Measurements from ENCODE around the gene HMCN1.

HMCN1 gene

GRCh38 chr1:185917646-185918045, 183.5 kb downstream of the HMCN1 start:
- H3K4me1 ChIP-seq (ENCODE audit: low read depth, poor library complexity, severe bottlenecking): peaks cover 8% of the 10 kb centered on the region
- no peak overlapping the region for H3K4me3 ChIP-seq (IDR thresholded peaks at IDR 0.05; ENCODE audit: insufficient read depth, low read depth, low read length)
- no peak overlapping the region for H2AFZ ChIP-seq (ENCODE audit: low read depth)
- H3K4me2 ChIP-seq: no peak overlapping the region
- no peak overlapping the region for H3K27ac ChIP-seq
- H3K9ac ChIP-seq: no peak overlapping the region
- no peaks in the 10 kb centered on the region for H3K36me3 ChIP-seq (ENCODE audit: insufficient read depth)
- no peaks in the 10 kb centered on the region for H3K27me3 ChIP-seq (ENCODE audit: insufficient read depth, low read depth)
- H4K20me1 ChIP-seq (ENCODE audit: insufficient read depth): no peaks in the 10 kb centered on the region
- TF ChIP-seq CTCF (conservative IDR thresholded peaks at IDR 0.05; ENCODE audit: low read depth, low read length): no peak
- H3K79me2 ChIP-seq (ENCODE audit: insufficient read depth, low read depth): no peaks in the 10 kb centered on the region

- no peak for TF ChIP-seq CTCF (conservative IDR thresholded peaks at IDR 0.05; ENCODE audit: low read depth, low read length)
Measured at GRCh38 chr1:185920602-185921001, 186.4 kb downstream of the HMCN1 start.

GRCh38 chr1:185921636-185922035, 187.4 kb downstream of the HMCN1 start:
- no peaks in the 10 kb centered on the region for H3K27me3 ChIP-seq (ENCODE audit: insufficient read depth, low read depth)
- H3K36me3 ChIP-seq (ENCODE audit: insufficient read depth): no peaks in the 10 kb centered on the region
- H3K4me1 ChIP-seq (ENCODE audit: low read depth, poor library complexity, severe bottlenecking): peaks cover 8% of the 10 kb centered on the region
- no peak overlapping the region for H2AFZ ChIP-seq (ENCODE audit: low read depth)
- H4K20me1 ChIP-seq (ENCODE audit: insufficient read depth): no peaks in the 10 kb centered on the region
- H3K4me3 ChIP-seq (IDR thresholded peaks at IDR 0.05; ENCODE audit: insufficient read depth, low read depth, low read length): no peak overlapping the region
- H3K79me2 ChIP-seq (ENCODE audit: insufficient read depth, low read depth): no peaks in the 10 kb centered on the region
- H3K9ac ChIP-seq: no peak overlapping the region
- no peak for TF ChIP-seq CTCF (conservative IDR thresholded peaks at IDR 0.05; ENCODE audit: low read depth, low read length)
- no peak overlapping the region for H3K4me2 ChIP-seq
- no peak overlapping the region for H3K27ac ChIP-seq

More at GRCh38 chr1:185920602-185921001, 186.4 kb downstream of the HMCN1 start:
- Histone ChIP-seq H3K4me3 (IDR thresholded peaks at IDR 0.05; ENCODE audit: insufficient read depth, low read depth, low read length) (no peak overlapping the region), H3K4me1 (ENCODE audit: low read depth, poor library complexity, severe bottlenecking) (peaks cover 8% of the 10 kb centered on the region), H3K9ac (no peak overlapping the region), H3K4me2 (no peak overlapping the region), H3K27me3 (ENCODE audit: insufficient read depth, low read depth) (no peaks in the 10 kb centered on the region), H3K79me2 (ENCODE audit: insufficient read depth, low read depth) (no peaks in the 10 kb centered on the region), H3K27ac (no peak overlapping the region), H3K36me3 (ENCODE audit: insufficient read depth) (no peaks in the 10 kb centered on the region), H2AFZ (ENCODE audit: low read depth) (no peak overlapping the region), H4K20me1 (ENCODE audit: insufficient read depth) (no peaks in the 10 kb centered on the region)

GRCh38 chr1:185926588-185926987, 192.4 kb downstream of the HMCN1 start:
- H3K4me3 ChIP-seq (IDR thresholded peaks at IDR 0.05; ENCODE audit: insufficient read depth, low read depth, low read length): no peak overlapping the region
- H3K27me3 ChIP-seq (ENCODE audit: insufficient read depth, low read depth): no peaks in the 10 kb centered on the region
- H2AFZ ChIP-seq (ENCODE audit: low read depth): no peak overlapping the region
- no peak overlapping the region for H3K27ac ChIP-seq
- no peaks in the 10 kb centered on the region for H3K79me2 ChIP-seq (ENCODE audit: insufficient read depth, low read depth)
- no peak overlapping the region for H3K4me2 ChIP-seq
- no peaks in the 10 kb centered on the region for H3K4me1 ChIP-seq (ENCODE audit: low read depth, poor library complexity, severe bottlenecking)
- no peaks in the 10 kb centered on the region for H3K36me3 ChIP-seq (ENCODE audit: insufficient read depth)
- H3K9ac ChIP-seq: no peak overlapping the region
- TF ChIP-seq CTCF (conservative IDR thresholded peaks at IDR 0.05; ENCODE audit: low read depth, low read length): no peak
- no peaks in the 10 kb centered on the region for H4K20me1 ChIP-seq (ENCODE audit: insufficient read depth)

All from KMS-11 (cell line).